IMR-90 (cell line): ENCODE measurements around the gene NOP16. TPM values are rescaled to one million over a fixed set of nuclear protein-coding genes. Genes with fewer than 3 reads are reported as not detected.

Experiments used
- ATAC-seq: fragments of 200-7000 bp; cut with Tn5 transposase; 2 replicates; pipeline ENCODE4 v1.9.1; 2020; ENCODE audit warnings: low read depth, mild to moderate bottlenecking, moderate library complexity
- BruUV-seq: library from RNA; stranded (reverse); fragments of 400-500 nt; replicated peaks from 2 replicates; lab custom pipeline; 2021; lab: Mats Ljungman, UMichigan
- CTCF ChIA-PET: fragments of 300-600 bp; formaldehyde crosslinking; extraction: SDS; loops from one replicate; lab custom pipeline; 2021; ENCODE audit warnings: antibody characterized with exemption; lab: Yijun Ruan, JAX
- POLR2A ChIA-PET: fragments of 300-600 bp; sonication (Branson Sonifier 250); formaldehyde crosslinking; loops from one replicate; lab custom pipeline; 2022; ENCODE audit warnings: antibody characterized with exemption; ENCODE audit not compliant: unreplicated experiment; lab: Charles Lee
- DNase-seq: peaks from one replicate; pipeline ENCODE4 v3.0.0; 2013
- H2AFZ ChIP-seq: replicated peaks from 2 replicates; pipeline ENCODE3; 2013; ENCODE audit warnings: low read length, mild to moderate bottlenecking; ENCODE audit not compliant: poor library complexity
- H2AK5ac ChIP-seq: 2 replicates; pipeline ENCODE4 v1.6.1; 2013; ENCODE audit warnings: low read depth, low read length, inconsistent platforms
- H2AK9ac ChIP-seq: replicated peaks from 2 replicates; pipeline ENCODE3; 2013; ENCODE audit warnings: mild to moderate bottlenecking, low read depth, low read length, moderate library complexity; ENCODE audit not compliant: poor library complexity
- H2BK120ac ChIP-seq: 2 replicates; pipeline ENCODE4 v1.6.1; 2013; ENCODE audit warnings: low read depth, low read length, inconsistent platforms
- H2BK15ac ChIP-seq: 3 replicates; pipeline ENCODE4 v1.6.1; 2013; ENCODE audit warnings: low read depth, low read length, inconsistent platforms
- H2BK20ac ChIP-seq: 2 replicates; pipeline ENCODE4 v1.6.1; 2013; ENCODE audit warnings: low read depth, mild to moderate bottlenecking, inconsistent platforms, low read length, moderate library complexity
- H2BK5ac ChIP-seq: 2 replicates; pipeline ENCODE4 v1.6.1; 2013; ENCODE audit warnings: mild to moderate bottlenecking, low read depth, low read length, inconsistent platforms; ENCODE audit not compliant: poor library complexity, severe bottlenecking
- H3K14ac ChIP-seq: replicated peaks from 2 replicates; pipeline ENCODE4 v1.6.1; 2013; ENCODE audit warnings: low read depth, low read length, inconsistent platforms
- H3K18ac ChIP-seq: 2 replicates; pipeline ENCODE4 v1.6.1; 2013; ENCODE audit warnings: low read depth, low read length, control low read depth
- H3K23ac ChIP-seq: 2 replicates; pipeline ENCODE4 v1.6.1; 2013; ENCODE audit warnings: low read depth, low read length, inconsistent platforms
- H3K27ac ChIP-seq: 2 replicates; pipeline ENCODE4 v1.5.1; 2013; ENCODE audit warnings: mild to moderate bottlenecking, control low read depth, low read length; ENCODE audit not compliant: insufficient read depth
- H3K27me3 ChIP-seq: 2 replicates; pipeline ENCODE4 v1.6.1; 2013; ENCODE audit warnings: low read length; ENCODE audit not compliant: control insufficient read depth, insufficient read depth
- H3K36me3 ChIP-seq: 2 replicates; pipeline ENCODE4 v1.6.1; 2013; ENCODE audit warnings: low read length, mixed read lengths; ENCODE audit not compliant: control insufficient read depth, insufficient read depth
- H3K4ac ChIP-seq: 2 replicates; pipeline ENCODE4 v1.6.1; 2013; ENCODE audit warnings: low read depth, low read length, inconsistent platforms
- H3K4me1 ChIP-seq: 2 replicates; pipeline ENCODE4 v1.6.1; 2013; ENCODE audit warnings: low read length, mixed read lengths; ENCODE audit not compliant: control insufficient read depth, insufficient read depth
- H3K4me2 ChIP-seq: 2 replicates; pipeline ENCODE4 v1.6.1; 2013; ENCODE audit warnings: low read depth, mild to moderate bottlenecking, control low read depth, low read length, moderate library complexity
- H3K4me3 ChIP-seq: 2 replicates; pipeline ENCODE4 v1.5.1; 2013; ENCODE audit warnings: low read depth, mild to moderate bottlenecking, control low read depth, low read length, moderate library complexity; ENCODE audit not compliant: insufficient read depth
- H3K56ac ChIP-seq: 2 replicates; pipeline ENCODE4 v1.6.1; 2013; ENCODE audit warnings: low read length, inconsistent platforms; ENCODE audit not compliant: insufficient read depth; ENCODE audit errors: extremely low read depth
- H3K79me1 ChIP-seq, 2 experiments: 2 replicates each; pipeline ENCODE4 v1.6.1; 2013; ENCODE audit warnings: low read length in 2 of 2, inconsistent platforms in 1 of 2, low read depth in 1 of 2
- H3K9ac ChIP-seq: 2 replicates; pipeline ENCODE4 v1.6.1; 2013; ENCODE audit warnings: low read depth, low read length, control low read depth
- H3K9me1 ChIP-seq: 2 replicates; pipeline ENCODE4 v1.6.1; 2013; ENCODE audit warnings: low read length, inconsistent platforms; ENCODE audit not compliant: insufficient read depth
- H3K9me3 ChIP-seq: 2 replicates; pipeline ENCODE4 v1.6.1; 2013; ENCODE audit warnings: low read length; ENCODE audit not compliant: control insufficient read depth, insufficient read depth
- H4K20me1 ChIP-seq: 2 replicates; pipeline ENCODE4 v1.6.1; 2013; ENCODE audit warnings: low read length, inconsistent platforms; ENCODE audit not compliant: insufficient read depth
- H4K5ac ChIP-seq: 2 replicates; pipeline ENCODE4 v1.6.1; 2013; ENCODE audit warnings: mild to moderate bottlenecking, low read depth, low read length, control low read depth
- H4K8ac ChIP-seq, 2 experiments: 2 replicates each; pipeline ENCODE4 v1.6.1; 2013; ENCODE audit warnings: low read depth in 2 of 2, low read length in 2 of 2, control low read depth in 1 of 2, inconsistent platforms in 1 of 2
- H4K91ac ChIP-seq: 2 replicates; pipeline ENCODE4 v1.6.1; 2013; ENCODE audit warnings: low read depth, low read length, inconsistent platforms; ENCODE audit not compliant: insufficient read depth
- BHLHE40 ChIP-seq: fragments of 150-350 bp; IDR thresholded peaks from 2 replicates; pipeline ENCODE4 v1.6.1; 2016; ENCODE audit warnings: mild to moderate bottlenecking, low read depth, low read length
- MAFK ChIP-seq: IDR thresholded peaks from 2 replicates; pipeline ENCODE4 v1.6.1; 2012; ENCODE audit warnings: low read depth, low read length, improper control_type of control experiment
- MAZ ChIP-seq: IDR thresholded peaks from 2 replicates; pipeline ENCODE4 v1.6.1; 2012; ENCODE audit warnings: low read depth, mild to moderate bottlenecking, low read length, improper control_type of control experiment, moderate library complexity, borderline replicate concordance
- MXI1 ChIP-seq: IDR thresholded peaks from 2 replicates; pipeline ENCODE4 v1.6.1; 2012; ENCODE audit warnings: low read depth, mild to moderate bottlenecking, low read length, moderate library complexity, borderline replicate concordance
- WGBS, 2 experiments: methylation state at CpG; one replicate each; pipeline versions ENCODE4 v1.1.5 to v1.1.7; 2013; ENCODE audit warnings: missing lambda C conversion rate in 2 of 2; ENCODE audit not compliant: insufficient read length in 1 of 2; ENCODE audit errors: extremely low coverage in 2 of 2; 5-methylcytosine and 5-hydroxymethylcytosine counted together
- dilution Hi-C: fragments of 300-500 bp; cut with HindIII; formaldehyde crosslinking; loops from one replicate; pipeline ENCODE4 v1.14.3; 2018; ENCODE audit warnings: low sequenced_read_pairs; ENCODE audit not compliant: unreplicated experiment
- in situ Hi-C: fragments of 300-500 bp; cut with MboI; formaldehyde crosslinking; loops from 3 replicates; pipeline ENCODE4 v1.14.3; 2019; ENCODE audit warnings: low sequenced_read_pairs, inconsistent platforms, mixed read lengths
- intact Hi-C: fragments of 100-400 bp; cut with micrococcal nuclease; formaldehyde crosslinking; loops from 2 replicates; pipeline ENCODE4 v1.10.0; 2022
- polyA plus RNA-seq, 3 experiments: library from polyadenylated mRNA; depleted of rRNA; stranded (reverse); fragments of >200 nt; gene quantifications; 2 replicates each; pipeline ENCODE4 v1.2.3, GENCODE V29; 2012; ENCODE audit warnings: low replicate concordance in 1 of 3
- total RNA-seq: library from RNA; depleted of rRNA; stranded (reverse); fragments of >200 nt; gene quantifications from 2 replicates; pipeline ENCODE4 v1.2.3, GENCODE V29; 2012
- TF ChIP-seq, protein P1 (sequence below): fragments of 150-350 bp; IDR thresholded peaks from 2 replicates; pipeline ENCODE4 v1.6.1; 2017; ENCODE audit warnings: mild to moderate bottlenecking, antibody characterized with exemption, low read length, low read depth

The NOP16 gene
- total and polyA plus RNA-seq, 2 of the 4 experiments (the other 2 are of a cell fraction) = 28.0 to 60.4 TPM

DNA sequence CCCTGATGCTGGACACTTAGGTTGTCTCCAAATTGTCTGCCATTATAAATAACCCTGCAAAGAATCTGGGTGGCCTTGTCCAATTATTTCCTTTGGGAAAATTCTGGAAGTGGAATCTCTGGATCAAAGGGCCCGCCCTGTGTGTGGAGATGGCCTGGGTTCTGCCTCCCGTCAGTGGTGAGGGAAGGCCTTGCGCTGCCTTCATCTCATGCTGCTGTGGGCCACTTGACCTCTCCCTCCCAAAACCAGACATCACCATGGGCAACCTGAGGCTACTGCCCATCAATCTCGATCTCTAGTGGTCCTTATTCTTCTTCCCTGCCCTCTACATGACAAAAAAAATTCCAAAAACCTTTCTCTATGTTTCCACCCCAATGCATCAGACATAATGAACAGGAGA, 21.4 kb upstream of the NOP16 start:
- no peak for TF ChIP-seq BHLHE40
- no peak for TF ChIP-seq MAZ
- no peak for TF ChIP-seq MXI1
- TF ChIP-seq MAFK = no peak
- TF ChIP-seq, protein P1, sequence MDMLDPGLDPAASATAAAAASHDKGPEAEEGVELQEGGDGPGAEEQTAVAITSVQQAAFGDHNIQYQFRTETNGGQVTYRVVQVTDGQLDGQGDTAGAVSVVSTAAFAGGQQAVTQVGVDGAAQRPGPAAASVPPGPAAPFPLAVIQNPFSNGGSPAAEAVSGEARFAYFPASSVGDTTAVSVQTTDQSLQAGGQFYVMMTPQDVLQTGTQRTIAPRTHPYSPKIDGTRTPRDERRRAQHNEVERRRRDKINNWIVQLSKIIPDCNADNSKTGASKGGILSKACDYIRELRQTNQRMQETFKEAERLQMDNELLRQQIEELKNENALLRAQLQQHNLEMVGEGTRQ = no peak
- no peak overlapping the region for H2BK20ac ChIP-seq
- no peak overlapping the region for H4K91ac ChIP-seq
- CTCF ChIA-PET = no interaction called here
- ATAC-seq = no peak
- no peak overlapping the region for H3K4me2 ChIP-seq
- no peaks in the 10 kb centered on the region for H3K27me3 ChIP-seq
- H3K14ac ChIP-seq = no peak overlapping the region
- H2AFZ ChIP-seq = no peak overlapping the region
- no peak overlapping the region for H2AK5ac ChIP-seq
- H3K56ac ChIP-seq = no peak overlapping the region
- H2AK9ac ChIP-seq = no peak overlapping the region
- dilution Hi-C loops (no loop called here), in situ Hi-C loops (no loop called here), intact Hi-C loops (loop anchor here (10.0 kb wide), 1 partner anchor 235 kb away; the partner anchor contains the start of gene TSPAN17)
- no peak overlapping the region for H3K23ac ChIP-seq
- H2BK5ac ChIP-seq = no peak overlapping the region
- no peaks in the 10 kb centered on the region for H3K9me3 ChIP-seq
- WGBS, 2 experiments = no CpG with 5 or more reads among the region's 4 CpGs
- POLR2A ChIA-PET = no interaction called here
- peaks cover 27% of the 10 kb centered on the region for H3K36me3 ChIP-seq
- no peak overlapping the region for H3K4ac ChIP-seq
- no peak overlapping the region for H3K9ac ChIP-seq
- H3K18ac ChIP-seq = no peak overlapping the region
- no peak overlapping the region for H3K27ac ChIP-seq
- no peak overlapping the region for H2BK120ac ChIP-seq
- no TSS peak for BruUV-seq
- H2BK15ac ChIP-seq = no peak overlapping the region
- H3K4me1 ChIP-seq = peaks cover 2% of the 10 kb centered on the region; the same call in 1 of the 2 replicates
- H4K5ac ChIP-seq = no peak overlapping the region
- peaks cover 16% of the 10 kb centered on the region for H3K9me1 ChIP-seq
- H4K8ac ChIP-seq = no peak overlapping the region
- peaks cover 38% of the 10 kb centered on the region for H4K20me1 ChIP-seq
- H3K4me3 ChIP-seq = no peak overlapping the region
- peaks cover 22 to 50% of the 10 kb centered on the region in 2 experiments for H3K79me1 ChIP-seq
- no peak for DNase-seq
